ENCODE data around the gene ATP11B. TPM values are rescaled to one million over a fixed set of nuclear protein-coding genes. Genes with fewer than 3 reads are reported as not detected.
"Not testable (repeated sequence)": the region's sequence is repeated elsewhere in the genome, so short reads cannot be mapped to it uniquely, and the experiment has no call there.

ATP11B gene
- total RNA-seq, 8 experiments from 2014 or later: 16.8 to 45.6 (median 28.7) TPM

DNA sequence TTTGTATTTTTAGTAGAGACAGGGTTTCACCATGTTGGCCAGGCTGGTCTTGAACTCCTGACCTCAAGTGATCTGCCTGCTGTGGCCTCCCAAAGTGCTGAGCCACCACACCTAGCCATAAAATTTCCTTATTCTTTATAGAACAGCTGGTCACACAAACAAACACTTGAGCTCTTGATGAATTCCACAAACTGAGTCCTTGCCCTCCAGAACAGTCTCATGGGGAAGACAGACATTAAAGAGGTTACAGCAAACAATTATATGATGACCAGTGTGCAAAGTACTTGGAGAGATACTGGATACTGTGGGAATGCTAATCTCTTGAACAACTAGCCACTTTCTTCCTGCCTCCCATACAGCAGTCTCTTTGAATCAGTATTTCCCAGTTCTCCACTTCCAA, 7.5 kb upstream of the ATP11B start:
- Histone ChIP-seq H3K4me1 (replicated peaks in 1 of 2) (no peaks in the 10 kb centered on the region), H3K4me3 (no peak overlapping the region), H3K27ac (no peak overlapping the region)
- ATAC-seq (replicated peaks in 6 of 8): no peak
- in situ Hi-C loops (cut with MboI; ENCODE audit: low pct_unique_long_range_greater_than_20kb in 2 of 9, low sequenced_read_pairs in 9 of 9, unreplicated experiment in 9 of 9): no loop called here

DNA sequence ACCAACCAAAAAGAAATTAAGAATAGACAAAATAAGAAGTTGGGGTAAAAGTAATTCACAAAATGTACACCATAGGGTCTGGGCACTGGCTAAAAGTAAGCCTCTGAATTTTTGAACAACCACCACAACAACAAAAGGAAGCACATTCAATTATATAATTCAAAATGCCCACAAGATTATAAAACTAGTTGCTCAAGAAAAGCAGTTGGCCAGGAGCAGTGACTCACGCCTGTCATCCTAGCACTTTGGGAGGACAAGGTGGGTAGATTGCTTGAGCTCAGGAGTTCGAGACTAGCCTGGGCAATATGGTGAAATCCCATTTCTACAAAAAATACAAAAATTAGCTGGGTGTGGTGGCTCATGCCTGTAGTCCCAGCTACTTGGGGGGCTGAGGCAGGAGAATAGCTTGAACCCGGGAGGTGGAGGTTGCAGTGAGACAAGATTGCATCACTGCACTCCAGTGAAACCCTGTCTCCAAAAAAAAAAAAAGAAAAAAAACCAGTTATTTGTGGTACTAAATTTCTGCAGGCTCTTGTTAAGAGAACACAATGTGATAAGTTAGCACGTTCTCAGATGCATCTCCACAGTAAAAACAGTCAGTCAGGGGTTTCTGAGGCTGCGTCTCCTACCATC, 6.6 kb upstream of the ATP11B start:
- H3K27ac ChIP-seq: no peak overlapping the region

DNA sequence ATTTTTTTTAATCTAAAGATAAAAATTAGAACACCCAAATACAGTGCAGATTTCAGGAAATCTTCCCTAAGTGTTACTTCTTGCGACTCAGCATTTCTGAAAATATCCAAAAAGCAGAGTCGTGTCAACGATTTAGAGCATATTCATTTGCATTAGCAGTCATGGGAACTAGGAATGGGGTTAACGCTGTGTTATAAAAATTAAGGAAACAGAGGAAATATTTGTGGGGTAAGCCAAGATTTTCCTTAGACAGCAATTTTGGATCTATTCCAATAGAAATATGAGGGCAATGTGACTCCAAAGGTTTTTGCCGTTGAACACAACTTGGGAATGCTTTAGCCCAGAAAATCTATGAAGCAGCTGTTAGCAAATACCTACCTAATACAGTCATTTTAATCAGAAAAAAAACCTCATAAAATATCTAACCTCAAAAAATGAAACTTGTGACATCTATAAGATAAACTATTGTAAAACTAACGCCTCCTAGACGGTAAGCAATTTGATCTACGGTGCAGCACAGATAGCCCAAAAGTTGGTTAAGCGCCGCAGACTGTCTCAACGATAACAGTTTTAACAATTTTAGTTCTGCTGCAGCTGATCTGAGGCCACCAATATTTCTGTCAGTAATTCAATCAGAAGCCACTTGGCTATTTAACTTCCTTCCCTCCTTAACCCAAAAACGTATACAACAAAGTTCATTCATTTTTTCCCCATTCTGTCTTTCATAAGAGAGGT, 5.8 kb upstream of the ATP11B start:
- no peak overlapping the region for H3K4me3 ChIP-seq
- in situ Hi-C loops (cut with MboI; ENCODE audit: low pct_unique_long_range_greater_than_20kb in 2 of 9, low sequenced_read_pairs in 9 of 9, unreplicated experiment in 9 of 9): no loop called here
- no peak for ATAC-seq (replicated peaks in 6 of 8)
- 32 to 88% (median 80%) methylated on average over 5 to 12 of the region's 12 CpGs for WGBS, 10 experiments
- H3K4me1 ChIP-seq (replicated peaks in 1 of 2): no peaks in the 10 kb centered on the region
- H3K27ac ChIP-seq: no peak overlapping the region

More for the DNA sequence above, 6.6 kb upstream of the ATP11B start:
- in situ Hi-C loops (cut with MboI; ENCODE audit: low pct_unique_long_range_greater_than_20kb in 2 of 9, low sequenced_read_pairs in 9 of 9, unreplicated experiment in 9 of 9): no loop called here
- no peak overlapping the region for H3K4me3 ChIP-seq
- H3K4me1 ChIP-seq (replicated peaks in 1 of 2): no peaks in the 10 kb centered on the region
- ATAC-seq (replicated peaks in 6 of 8): no peak
- 40 to 92% (median 63%) methylated on average over 1 to 4 of the region's 5 CpGs; no CpG with 5 or more reads in 1 of the 10 experiments for WGBS, 10 experiments

DNA sequence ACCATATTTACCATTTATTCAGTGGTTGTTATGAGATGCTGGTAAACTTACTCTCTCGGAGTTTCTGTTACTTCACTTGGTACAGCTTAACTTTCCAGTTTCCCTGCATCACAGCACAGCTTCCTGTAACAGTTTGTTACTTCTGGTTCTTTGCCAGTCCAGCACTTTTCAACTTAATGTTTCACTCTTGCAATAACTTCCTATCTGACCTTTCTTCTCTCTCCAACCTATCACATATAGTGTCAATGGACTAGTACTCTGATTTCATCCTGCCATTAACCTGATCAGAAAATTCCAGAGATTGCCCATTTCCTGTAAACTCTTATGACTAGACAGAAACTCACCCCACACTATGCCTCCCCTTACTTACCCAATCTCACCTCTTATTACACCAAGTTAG, 3.9 kb upstream of the ATP11B start:
- 0 to 88% (median 63%) methylated on average over 1 of the region's 1 CpG; no CpG with 5 or more reads in 2 of the 10 experiments for WGBS, 10 experiments
- Histone ChIP-seq H3K4me1 (replicated peaks in 1 of 2) (no peaks in the 10 kb centered on the region), H3K4me3 (no peak overlapping the region), H3K27ac (no peak overlapping the region)
- in situ Hi-C loops (cut with MboI; ENCODE audit: low pct_unique_long_range_greater_than_20kb in 2 of 9, low sequenced_read_pairs in 9 of 9, unreplicated experiment in 9 of 9): no loop called here
- ATAC-seq (replicated peaks in 6 of 8): no peak

GRCh38 chr3:182790612-182791011, 2.7 kb upstream of the ATP11B start:
- Histone ChIP-seq H3K4me3 (no peak overlapping the region), H3K27ac (no peak overlapping the region), H3K4me1 (replicated peaks in 1 of 2) (peaks cover 4 to 8% of the 10 kb centered on the region in 2 donors)
- no peak for ATAC-seq (replicated peaks in 6 of 8)
- 29 to 86% (median 67%) methylated on average over 1 of the region's 1 CpG; no CpG with 5 or more reads in 3 of the 10 experiments for WGBS, 10 experiments
- in situ Hi-C loops (cut with MboI; ENCODE audit: low pct_unique_long_range_greater_than_20kb in 2 of 9, low sequenced_read_pairs in 9 of 9, unreplicated experiment in 9 of 9): no loop called here

- 0 to 10% (median 0%) methylated on average over 2 to 11 of the region's 86 CpGs; no CpG with 5 or more reads in 1 of the 10 experiments for WGBS, 10 experiments
- peak overlapping the region; percentile 71 to 82 for H3K27ac ChIP-seq
- peaks cover 5 to 15% of the 10 kb centered on the region in 2 donors for H3K4me1 ChIP-seq (replicated peaks in 1 of 2)
- H3K4me3 ChIP-seq: peak overlapping the region; percentile 66 to 98 (median 89)
- in situ Hi-C loops (cut with MboI; ENCODE audit: low pct_unique_long_range_greater_than_20kb in 2 of 9, low sequenced_read_pairs in 9 of 9, unreplicated experiment in 9 of 9): no loop called here
- ATAC-seq (replicated peaks in 6 of 8): peak; percentile 63 to 70 (median 65)
Measured at GRCh38 chr3:182793663-182794454, 555 bp downstream of the ATP11B start.

GRCh38 chr3:182794455-182795388, 1.4 kb downstream of the ATP11B start:
- no peak for ATAC-seq (replicated peaks in 6 of 8)
- H3K4me3 ChIP-seq: peak overlapping the region; percentile 66 to 98 (median 89)
- H3K4me1 ChIP-seq (replicated peaks in 1 of 2): peaks cover 5 to 15% of the 10 kb centered on the region in 2 donors
- in situ Hi-C loops (cut with MboI; ENCODE audit: low pct_unique_long_range_greater_than_20kb in 2 of 9, low sequenced_read_pairs in 9 of 9, unreplicated experiment in 9 of 9): no loop called here
- 0 to 19% (median 0%) methylated on average over 3 to 12 of the region's 13 CpGs; no CpG with 5 or more reads in 1 of the 10 experiments for WGBS, 10 experiments
- no peak overlapping the region for H3K27ac ChIP-seq

DNA sequence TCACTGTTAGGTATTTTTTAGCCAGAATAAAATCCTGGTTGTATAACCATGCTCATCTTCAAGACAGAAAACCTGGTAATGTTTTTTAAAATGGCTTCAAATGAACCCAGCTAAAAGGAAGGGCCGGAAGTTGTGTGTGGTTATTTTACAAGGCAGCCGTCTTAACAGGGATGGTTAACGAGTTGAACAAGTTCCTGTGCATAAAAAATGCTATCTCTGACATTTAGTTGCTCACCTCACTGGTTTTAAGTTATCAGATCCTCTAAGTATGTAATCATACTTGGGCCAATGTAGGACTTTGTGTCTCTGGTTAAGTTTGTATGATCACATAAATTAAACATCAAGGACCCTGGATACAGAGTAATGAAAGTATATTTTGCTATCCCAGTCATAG, 2.1 kb downstream of the ATP11B start:
- no peak for ATAC-seq (replicated peaks in 6 of 8)
- peak overlapping the region; percentile 66 to 98 (median 89) for H3K4me3 ChIP-seq
- in situ Hi-C loops (cut with MboI; ENCODE audit: low pct_unique_long_range_greater_than_20kb in 2 of 9, low sequenced_read_pairs in 9 of 9, unreplicated experiment in 9 of 9): no loop called here
- no peak overlapping the region for H3K27ac ChIP-seq
- H3K4me1 ChIP-seq (replicated peaks in 1 of 2): peaks cover 5 to 15% of the 10 kb centered on the region in 2 donors
- 10 to 63% (median 29%) methylated on average over 2 to 3 of the region's 3 CpGs; no CpG with 5 or more reads in 2 of the 10 experiments for WGBS, 10 experiments

DNA sequence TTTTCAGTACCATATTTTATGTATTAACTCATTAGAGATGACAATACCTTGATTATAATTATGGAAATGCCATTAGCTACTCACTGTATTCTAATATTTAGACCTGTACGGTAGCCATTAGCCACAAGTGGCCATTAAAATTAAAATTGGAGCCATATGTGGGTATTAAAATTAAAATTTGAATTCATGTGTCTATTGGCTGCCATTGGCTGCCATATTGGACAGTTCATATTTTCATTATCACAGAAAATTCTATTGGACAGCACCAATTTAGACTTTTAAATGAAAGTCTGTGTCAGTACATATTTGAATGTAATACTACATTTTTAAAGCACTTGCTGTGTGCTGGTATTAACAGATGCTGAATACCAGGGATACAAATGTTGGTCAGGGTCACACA, 3.0 kb downstream of the ATP11B start:
- 67 to 100% (median 100%) methylated on average over 1 of the region's 1 CpG; no CpG with 5 or more reads in 2 of the 10 experiments for WGBS, 10 experiments
- no peak overlapping the region for H3K27ac ChIP-seq
- peaks cover 5 to 15% of the 10 kb centered on the region in 2 donors for H3K4me1 ChIP-seq (replicated peaks in 1 of 2)
- in situ Hi-C loops (cut with MboI; ENCODE audit: low pct_unique_long_range_greater_than_20kb in 2 of 9, low sequenced_read_pairs in 9 of 9, unreplicated experiment in 9 of 9): no loop called here
- no peak for ATAC-seq (replicated peaks in 6 of 8)
- no peak overlapping the region for H3K4me3 ChIP-seq

GRCh38 chr3:182797876-182798275, 4.6 kb downstream of the ATP11B start:
- Histone ChIP-seq H3K4me1 (replicated peaks in 1 of 2) (peaks cover 11 to 21% of the 10 kb centered on the region in 2 donors), H3K4me3 (no peak overlapping the region), H3K27ac (no peak overlapping the region)
- in situ Hi-C loops (cut with MboI; ENCODE audit: low pct_unique_long_range_greater_than_20kb in 2 of 9, low sequenced_read_pairs in 9 of 9, unreplicated experiment in 9 of 9): no loop called here
- no peak for ATAC-seq (replicated peaks in 6 of 8)
- WGBS, 10 experiments: 78 to 100% (median 83%) methylated on average over 1 of the region's 1 CpG; no CpG with 5 or more reads in 7 of the 10 experiments

DNA sequence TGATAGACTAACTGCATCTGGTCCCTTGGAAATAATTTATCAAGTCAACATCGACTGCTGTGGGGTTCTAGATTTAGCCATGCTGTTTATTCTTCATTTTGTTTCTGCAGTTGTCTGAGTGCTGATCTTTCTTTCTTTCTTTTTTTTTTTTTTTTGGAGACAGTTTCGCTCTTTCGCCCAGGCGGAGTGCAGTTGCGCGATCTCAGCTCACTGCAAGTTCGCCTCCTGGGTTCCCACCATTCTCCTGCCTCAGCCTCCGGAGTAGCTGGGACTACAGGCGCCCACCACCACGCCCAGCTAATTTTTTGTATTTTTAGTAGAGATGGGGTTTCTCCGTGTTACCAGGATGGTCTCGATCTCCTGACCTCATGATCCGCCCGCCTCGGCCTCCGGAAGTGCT, 5.8 kb downstream of the ATP11B start:
- H3K4me3 ChIP-seq; H3K27ac ChIP-seq; in situ Hi-C loops (cut with MboI; ENCODE audit: low pct_unique_long_range_greater_than_20kb in 2 of 9, low sequenced_read_pairs in 9 of 9, unreplicated experiment in 9 of 9); ATAC-seq (replicated peaks in 6 of 8): not testable (repeated sequence)
- peaks cover 11 to 22% of the 10 kb centered on the region in 2 donors for H3K4me1 ChIP-seq (replicated peaks in 1 of 2)
- WGBS, 10 experiments: 89 to 100% (median 96%) methylated on average over 1 to 16 of the region's 16 CpGs; no CpG with 5 or more reads in 1 of the 10 experiments

DNA sequence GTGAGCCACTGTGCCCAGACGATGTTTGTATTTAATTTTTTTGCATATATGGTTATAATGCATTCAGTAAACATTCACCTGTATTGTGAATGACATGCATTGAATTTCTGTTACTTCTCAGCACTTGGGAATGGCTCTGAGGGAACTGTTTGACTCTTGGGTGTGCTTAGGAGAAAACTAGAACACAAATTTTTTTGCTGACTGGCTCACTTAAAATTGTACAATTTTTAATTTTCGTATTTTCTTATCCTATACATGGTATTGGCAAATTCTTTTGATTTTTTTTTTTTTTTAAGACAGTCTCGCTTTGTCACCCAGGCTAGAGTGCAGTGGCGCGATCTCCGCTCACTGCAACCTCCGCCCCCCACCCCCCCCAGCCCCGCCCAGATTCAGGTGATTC, 7.2 kb downstream of the ATP11B start:
- in situ Hi-C loops (cut with MboI; ENCODE audit: low pct_unique_long_range_greater_than_20kb in 2 of 9, low sequenced_read_pairs in 9 of 9, unreplicated experiment in 9 of 9): no loop called here
- H3K27ac ChIP-seq: no peak overlapping the region
- ATAC-seq (replicated peaks in 6 of 8): no peak
- no peak overlapping the region for H3K4me3 ChIP-seq
- 80 to 100% (median 100%) methylated on average over 1 to 4 of the region's 8 CpGs; no CpG with 5 or more reads in 2 of the 10 experiments for WGBS, 10 experiments
- H3K4me1 ChIP-seq (replicated peaks in 1 of 2): peaks cover 8 to 15% of the 10 kb centered on the region in 2 donors

All from motor neuron (in vitro differentiated cells).